Measurements from ENCODE around the gene KIRREL1. TPM values are rescaled to one million over a fixed set of nuclear protein-coding genes. Genes with fewer than 3 reads are reported as not detected.

Gene KIRREL1
- polyA plus RNA-seq, 1 donor from 2014 or later: 12.9 TPM

GRCh38 chr1:158017800-158018595 lies 24.6 kb downstream of the KIRREL1 start:
- Histone ChIP-seq H3K79me2 (replicated peaks; ENCODE audit: insufficient read depth, low read length) (peaks cover 43% of the 10 kb centered on the region), H3K9me3 (ENCODE audit: low read length) (no peaks in the 10 kb centered on the region), H3K9ac (ENCODE audit: low read length) (no peak overlapping the region), H3K27ac (ENCODE audit: low read length) (no peak overlapping the region), H4K20me1 (ENCODE audit: insufficient read depth) (no peaks in the 10 kb centered on the region), H3K27me3 (ENCODE audit: insufficient read depth, low read depth, low read length) (no peaks in the 10 kb centered on the region), H3K9me2 (ENCODE audit: insufficient read depth, low read length) (no peaks in the 10 kb centered on the region), H3K4me3 (ENCODE audit: low read length) (no peak overlapping the region), H3F3A (ENCODE audit: insufficient read depth, low read length, poor library complexity, severe bottlenecking) (no peaks in the 10 kb centered on the region), H3K36me3 (ENCODE audit: insufficient read depth, low read length) (no peaks in the 10 kb centered on the region), H2AFZ (ENCODE audit: low read depth, low read length) (no peak overlapping the region), H3K4me2 (ENCODE audit: low read length) (no peak overlapping the region)
- TF ChIP-seq RAD21 (conservative IDR thresholded peaks at IDR 0.05) (no peak), SMC3 (conservative IDR thresholded peaks at IDR 0.05; ENCODE audit: poor library complexity) (no peak), POLR2AphosphoS5 (IDR thresholded peaks at IDR 0.05) (no peak), REST (IDR thresholded peaks at IDR 0.05; ENCODE audit: borderline replicate concordance) (no peak), CTCF (IDR thresholded peaks at IDR 0.05; ENCODE audit: poor library complexity, severe bottlenecking) (no peak), EZH2 (IDR thresholded peaks at IDR 0.05; ENCODE audit: borderline replicate concordance, insufficient read depth, low read length, poor library complexity, severe bottlenecking) (no peak), TAF1 (IDR thresholded peaks at IDR 0.05; ENCODE audit: low read depth) (no peak), EP300 (conservative IDR thresholded peaks at IDR 0.05; ENCODE audit: poor library complexity, severe bottlenecking) (no peak), MXI1 (conservative IDR thresholded peaks at IDR 0.05; ENCODE audit: poor library complexity, severe bottlenecking) (no peak)

GRCh38 chr1:158019171-158019868 lies 25.9 kb downstream of the KIRREL1 start:
- no peak overlapping the region for H3K4me3 ChIP-seq (ENCODE audit: low read length)
- no peak overlapping the region for H2AFZ ChIP-seq (ENCODE audit: low read depth, low read length)

More at GRCh38 chr1:158019171-158019868, 25.9 kb downstream of the KIRREL1 start:
- no peaks in the 10 kb centered on the region for H3K9me2 ChIP-seq (ENCODE audit: insufficient read depth, low read length)
- no peaks in the 10 kb centered on the region for H3K9me3 ChIP-seq (ENCODE audit: low read length)
- no peaks in the 10 kb centered on the region for H4K20me1 ChIP-seq (ENCODE audit: insufficient read depth)
- no peak overlapping the region for H3K9ac ChIP-seq (ENCODE audit: low read length)
- H3K36me3 ChIP-seq (ENCODE audit: insufficient read depth, low read length): no peaks in the 10 kb centered on the region
- no peak for TF ChIP-seq REST (IDR thresholded peaks at IDR 0.05; ENCODE audit: borderline replicate concordance)
- no peaks in the 10 kb centered on the region for H3K27me3 ChIP-seq (ENCODE audit: insufficient read depth, low read depth, low read length)
- no peak overlapping the region for H3K4me2 ChIP-seq (ENCODE audit: low read length)
- peaks cover 35% of the 10 kb centered on the region for H3K79me2 ChIP-seq (replicated peaks; ENCODE audit: insufficient read depth, low read length)
- no peaks in the 10 kb centered on the region for H3F3A ChIP-seq (ENCODE audit: insufficient read depth, low read length, poor library complexity, severe bottlenecking)
- H3K27ac ChIP-seq (ENCODE audit: low read length): no peak overlapping the region

Measured in neural cell (in vitro differentiated cells).